Measurements from ENCODE around the gene BRME1. TPM values are rescaled to one million over a fixed set of nuclear protein-coding genes. Genes with fewer than 3 reads are reported as not detected.
"Not testable (repeated sequence)": the region's sequence is repeated elsewhere in the genome, so short reads cannot be mapped to it uniquely, and the experiment has no call there.

BRME1 gene
- total and polyA plus RNA-seq, 10 donors: 0.97 to 3.8 (median 2.4) TPM

DNA sequence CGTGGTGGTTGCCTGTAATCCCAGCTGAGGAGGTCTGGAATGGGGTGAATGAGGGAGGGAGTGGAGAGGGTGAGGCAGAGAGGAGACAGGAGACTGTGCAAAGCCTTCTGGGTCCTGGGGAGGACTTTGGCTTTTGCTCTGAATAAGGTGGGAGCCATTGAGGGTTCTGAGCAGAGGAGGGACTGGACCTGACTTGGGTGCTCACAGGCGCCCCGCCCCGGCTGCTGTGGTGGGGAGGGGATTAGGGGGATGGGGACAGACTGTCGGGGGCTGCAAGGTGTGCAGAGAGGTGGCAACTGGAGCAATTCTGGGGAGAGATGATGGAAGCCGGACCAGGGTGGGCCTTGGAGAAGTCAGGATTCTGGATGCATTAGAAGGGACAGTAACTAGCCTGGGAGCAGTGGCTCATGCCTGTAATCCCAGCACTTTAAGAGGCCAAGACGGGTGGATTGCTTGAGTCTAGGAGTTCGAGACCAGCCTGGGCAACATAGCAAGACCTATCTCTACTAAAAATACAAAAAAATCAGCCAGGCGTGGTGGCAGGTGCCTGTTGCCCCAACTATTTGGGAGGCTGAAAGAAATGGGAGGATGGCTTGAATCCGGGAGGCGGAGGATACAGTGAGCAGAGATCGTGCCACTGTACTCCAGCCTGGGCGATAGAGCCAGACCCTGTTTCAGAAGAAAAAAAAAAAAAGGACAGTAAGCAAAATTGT is 45.1 kb downstream of the BRME1 start:
- no peaks in the 10 kb centered on the region for H3K36me3 ChIP-seq
- intact Hi-C loops (cut with DNase I; ENCODE audit: low total_unique reads): loop anchor here (5.0 to 10.0 kb wide), 2 partner anchors 264 to 586 kb away; no protein-coding TSS in a partner anchor
- WGBS, 5 donors: 80 to 83% (median 82%) methylated on average over 13 of the region's 13 CpGs
- H3K4me3 ChIP-seq: peak overlapping the region in 3 of 8 donors; percentile 45 to 66 (median 49)
- TF ChIP-seq POLR2AphosphoS5 (IDR thresholded peaks at IDR 0.05): no peak
- no peak for TF ChIP-seq CTCF (IDR thresholded peaks at IDR 0.05 in 8 of 11, conservative IDR thresholded peaks at IDR 0.05 in 3 of 11)
- no peak for TF ChIP-seq POLR2A (IDR thresholded peaks at IDR 0.05)
- H3K4me1 ChIP-seq: peaks cover 8 to 43% (median 33%) of the 10 kb centered on the region in 6 donors
- peaks cover 0 to 28% (median 16%) of the 10 kb centered on the region in 7 donors for H3K27me3 ChIP-seq (replicated peaks in 1 of 7)
- no peaks in the 10 kb centered on the region for H3K9me3 ChIP-seq
- peak; percentile 75 for DNase-seq
- H3K27ac ChIP-seq: peak overlapping the region; percentile 83 to 92 (median 88)

GRCh38 chr19:13859361-13859880 is 46.5 kb downstream of the BRME1 start:
- H3K4me3 ChIP-seq: no peak overlapping the region
- no peak for TF ChIP-seq CTCF (IDR thresholded peaks at IDR 0.05 in 8 of 11, conservative IDR thresholded peaks at IDR 0.05 in 3 of 11)
- no peak for TF ChIP-seq POLR2A (IDR thresholded peaks at IDR 0.05)
- no peak for TF ChIP-seq POLR2AphosphoS5 (IDR thresholded peaks at IDR 0.05)
- H3K9me3 ChIP-seq: no peaks in the 10 kb centered on the region
- no peaks in the 10 kb centered on the region for H3K36me3 ChIP-seq
- intact Hi-C loops (cut with DNase I; ENCODE audit: low total_unique reads): no loop called here
- no peak for DNase-seq
- H3K27ac ChIP-seq: no peak overlapping the region
- 90 to 95% (median 94%) methylated on average over 3 of the region's 3 CpGs for WGBS, 5 donors
- peaks cover 8 to 32% (median 22%) of the 10 kb centered on the region in 6 donors for H3K4me1 ChIP-seq
- peaks cover 0 to 14% (median 6%) of the 10 kb centered on the region in 7 donors for H3K27me3 ChIP-seq (replicated peaks in 1 of 7)

- 48 to 70% (median 66%) methylated on average over 2 of the region's 2 CpGs for WGBS, 5 donors
- Histone ChIP-seq H3K36me3 (no peaks in the 10 kb centered on the region), H3K27me3 (replicated peaks in 1 of 7) (no peaks in the 10 kb centered on the region), H3K4me3 (no peak overlapping the region), H3K4me1 (peaks cover 6 to 10% (median 9%) of the 10 kb centered on the region in 6 donors), H3K27ac (no peak overlapping the region), H3K9me3 (no peaks in the 10 kb centered on the region)
- DNase-seq: no peak
- intact Hi-C loops (cut with DNase I; ENCODE audit: low total_unique reads): no loop called here
- TF ChIP-seq POLR2AphosphoS5 (IDR thresholded peaks at IDR 0.05) (no peak), CTCF (IDR thresholded peaks at IDR 0.05 in 8 of 11, conservative IDR thresholded peaks at IDR 0.05 in 3 of 11) (no peak), POLR2A (IDR thresholded peaks at IDR 0.05) (no peak)
These were observed 49.4 kb downstream of the BRME1 start for GRCh38 chr19:13856497-13856896.

DNA sequence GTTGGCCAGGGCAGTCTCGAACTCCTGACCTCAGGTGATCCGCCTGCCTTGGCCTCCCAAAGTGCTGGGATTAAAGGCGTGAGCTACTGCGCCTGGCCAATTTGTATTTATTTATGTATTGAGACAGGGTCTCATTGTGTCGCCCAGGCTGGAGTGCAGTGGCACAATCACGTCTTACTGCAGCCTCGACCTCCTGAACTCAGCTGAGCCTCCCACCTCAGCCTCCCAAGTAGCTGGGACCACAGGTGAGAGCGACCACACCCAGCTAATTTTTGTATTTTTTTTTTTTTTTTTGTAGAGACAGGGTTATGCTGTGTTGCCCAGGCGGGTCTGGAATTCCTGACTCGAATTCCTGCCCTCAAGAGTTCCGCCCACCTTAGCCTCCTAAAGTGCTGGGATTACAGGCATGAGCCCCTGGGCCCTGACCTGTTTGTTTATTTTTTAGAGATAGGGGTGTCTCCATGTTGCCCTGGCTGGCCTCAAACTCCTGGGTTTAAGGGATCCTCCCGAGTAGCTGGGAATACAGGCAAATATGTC is 53.7 kb downstream of the BRME1 start:
- H3K27ac ChIP-seq; intact Hi-C loops (cut with DNase I; ENCODE audit: low total_unique reads); H3K36me3 ChIP-seq; DNase-seq; H3K9me3 ChIP-seq; H3K4me3 ChIP-seq: not testable (repeated sequence)
- WGBS, 5 donors: 88 to 96% (median 93%) methylated on average over 12 of the region's 12 CpGs
- peaks cover 7 to 43% (median 33%) of the 10 kb centered on the region in 6 donors for H3K4me1 ChIP-seq
- peaks cover 0 to 17% (median 0%) of the 10 kb centered on the region in 7 donors for H3K27me3 ChIP-seq (replicated peaks in 1 of 7)

DNA sequence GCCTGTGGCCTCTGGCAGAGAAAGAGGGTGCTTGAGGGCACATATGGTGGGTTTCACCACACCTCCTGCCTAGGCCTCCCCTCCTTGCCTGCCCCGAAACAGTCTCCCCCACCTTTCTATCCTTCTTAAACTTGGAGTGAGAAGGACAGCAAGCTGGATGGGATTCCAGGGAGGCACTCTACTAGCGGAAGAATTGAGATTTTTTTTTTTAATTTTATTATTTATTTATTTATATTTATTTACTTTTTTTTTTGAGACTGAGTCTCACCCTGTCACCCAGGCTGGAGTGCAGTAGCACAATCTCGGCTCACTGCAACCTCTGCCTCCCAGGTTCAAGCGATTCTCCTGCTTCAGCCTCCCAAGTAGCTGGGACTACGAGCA is 54.2 kb downstream of the BRME1 start:
- H3K36me3 ChIP-seq; intact Hi-C loops (cut with DNase I; ENCODE audit: low total_unique reads); H3K4me3 ChIP-seq; DNase-seq; H3K9me3 ChIP-seq: not testable (repeated sequence)
- Histone ChIP-seq H3K4me1 (peaks cover 13 to 49% (median 38%) of the 10 kb centered on the region in 6 donors), H3K27me3 (replicated peaks in 1 of 7) (peaks cover 0 to 19% (median 0%) of the 10 kb centered on the region in 7 donors), H3K27ac (peak overlapping the region in 5 of 8 donors; percentile 67 to 94 (median 78))
- 83 to 97% (median 89%) methylated on average over 5 of the region's 5 CpGs for WGBS, 5 donors
